Inflammatory macrophage treated with lipopolysaccharide for 1 hour (primary cell): Measurements from ENCODE around the gene SMG1.
"Not testable (repeated sequence)": the region's sequence is repeated elsewhere in the genome, so short reads cannot be mapped to it uniquely, and the experiment has no call there.

Experiments used
- DNase-seq, 2 donors: peaks; one replicate each; pipeline ENCODE4 v3.0.0-alpha.2; 2020 to 2022

The SMG1 gene

DNA sequence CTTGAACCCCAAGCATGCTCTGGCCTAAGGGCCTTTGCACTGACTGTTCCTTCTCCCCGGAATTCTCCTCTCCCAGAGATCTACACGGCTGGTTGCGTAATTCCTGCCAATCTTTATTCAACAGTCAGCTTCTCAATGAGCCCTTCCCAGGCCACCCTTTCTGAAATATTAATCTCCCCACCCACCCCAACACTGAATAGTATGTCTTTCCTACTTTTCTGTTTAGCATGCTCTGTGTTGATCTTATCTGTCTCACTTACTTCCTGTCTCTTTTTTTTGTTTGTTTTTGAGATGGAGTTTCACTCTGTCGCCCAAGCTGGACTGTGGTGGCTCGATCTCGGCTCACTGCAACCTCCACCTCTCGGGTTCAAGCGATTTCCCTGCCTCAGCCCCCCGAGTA is 169.6 kb downstream of the SMG1 start:
- not testable (repeated sequence) for DNase-seq
